H1 (cell line): Measurements from ENCODE around the gene SRCIN1. TPM values are rescaled to one million over a fixed set of nuclear protein-coding genes. Genes with fewer than 3 reads are reported as not detected.

Experiments used
- CTCF ChIA-PET: fragments of 300-600 bp; sonication (Branson Sonifier 250); formaldehyde crosslinking; loops from one replicate; lab custom pipeline; 2021; ENCODE audit not compliant: partially characterized antibody; lab: Charles Lee
- POLR2A ChIA-PET: fragments of 300-600 bp; sonication (Branson Sonifier 250); formaldehyde crosslinking; loops from one replicate; lab custom pipeline; 2021; ENCODE audit warnings: inconsistent platforms; ENCODE audit not compliant: partially characterized antibody; lab: Charles Lee
- DNase-seq, 2 experiments: peaks; one replicate each; pipeline versions ENCODE4 v3.0.0 to v3.0.0-alpha.2; 2010 to 2022; ENCODE audit warnings: low spot score in 2 of 2, low read depth in 1 of 2, mixed read lengths in 1 of 2
- FAIRE-seq: peaks from 2 replicates; lab custom pipeline; 2011; peaks lifted over from hg19 to GRCh38; lab: Jason Lieb, UNC
- H2AFZ ChIP-seq: 2 replicates; pipeline ENCODE4 v1.8.1; 2012; ENCODE audit warnings: low read length, inconsistent platforms
- H2AK5ac ChIP-seq: 2 replicates; pipeline ENCODE4 v1.6.1; 2013; ENCODE audit warnings: low read depth, low read length
- H2BK120ac ChIP-seq: replicated peaks from 2 replicates; pipeline ENCODE3; 2013; ENCODE audit warnings: low read depth, low read length, inconsistent platforms
- H2BK12ac ChIP-seq: 2 replicates; pipeline ENCODE4 v1.6.1; 2013; ENCODE audit warnings: low read depth, low read length
- H2BK15ac ChIP-seq: 2 replicates; pipeline ENCODE4 v1.6.1; 2013; ENCODE audit warnings: low read length
- H2BK20ac ChIP-seq: 2 replicates; pipeline ENCODE4 v1.6.1; 2013; ENCODE audit warnings: low read length
- H2BK5ac ChIP-seq: 2 replicates; pipeline ENCODE4 v1.6.1; 2013; ENCODE audit warnings: low read depth, low read length
- H3K14ac ChIP-seq: 2 replicates; pipeline ENCODE4 v1.6.1; 2013; ENCODE audit warnings: inconsistent platforms; ENCODE audit not compliant: insufficient read length
- H3K18ac ChIP-seq: 2 replicates; pipeline ENCODE4 v1.6.1; 2013; ENCODE audit warnings: low read length; ENCODE audit errors: extremely low read depth
- H3K23ac ChIP-seq: 2 replicates; pipeline ENCODE4 v1.6.1; 2013; ENCODE audit warnings: inconsistent platforms; ENCODE audit not compliant: insufficient read length
- H3K23me2 ChIP-seq: 2 replicates; pipeline ENCODE4 v1.6.1; 2013; ENCODE audit warnings: low read depth, low read length
- H3K27ac ChIP-seq: 2 replicates; pipeline ENCODE4 v1.6.1; 2011; ENCODE audit warnings: low read depth, low read length, inconsistent platforms
- H3K27me3 ChIP-seq, 4 experiments: replicated peaks in 1 of 4; 1 replicate in 1 of 4; 2 replicates in 3 of 4; pipeline versions ENCODE4 v1.6.1 to v1.8.1; 2011 to 2013; ENCODE audit warnings: low read length in 3 of 4, mild to moderate bottlenecking in 3 of 4, inconsistent platforms in 2 of 4, mixed read lengths in 2 of 4, moderate library complexity in 1 of 4; ENCODE audit not compliant: control insufficient read depth in 3 of 4, insufficient read depth in 3 of 4; ENCODE audit errors: extremely low read depth in 1 of 4
- H3K36me3 ChIP-seq, 4 experiments: 2 replicates each; pipeline versions ENCODE4 v1.6.1 to v1.8.1; 2011 to 2013; ENCODE audit warnings: mild to moderate bottlenecking in 4 of 4, low read length in 3 of 4, moderate library complexity in 2 of 4, control low read depth in 1 of 4, inconsistent platforms in 1 of 4; ENCODE audit not compliant: insufficient read depth in 4 of 4, control insufficient read depth in 2 of 4
- H3K4ac ChIP-seq: replicated peaks from 2 replicates; pipeline ENCODE3; 2013; ENCODE audit warnings: low read length, low read depth, mixed read lengths, inconsistent platforms; ENCODE audit not compliant: insufficient read length
- H3K4me1 ChIP-seq, 4 experiments: replicated peaks in 1 of 4; 1 replicate in 1 of 4; 2 replicates in 3 of 4; pipeline versions ENCODE4 v1.6.1 to v1.8.1; 2011 to 2013; ENCODE audit warnings: low read length in 3 of 4, inconsistent platforms in 2 of 4, mixed read lengths in 1 of 4; ENCODE audit not compliant: insufficient read depth in 4 of 4, control insufficient read depth in 3 of 4
- H3K4me2 ChIP-seq, 2 experiments: 2 replicates each; pipeline versions ENCODE4 v1.6.1 to v1.8.1; 2011 to 2013; ENCODE audit warnings: low read depth in 2 of 2, low read length in 2 of 2, control low read depth in 1 of 2, inconsistent platforms in 1 of 2, mild to moderate bottlenecking in 1 of 2; ENCODE audit not compliant: insufficient read depth in 1 of 2
- H3K4me3 ChIP-seq, 4 experiments: fragments of 200-600, 300-600 bp in 1 of 4; sonication (generic), shearing (Covaris generic), sonication (Bioruptor Twin) in 1 of 4; 2 replicates each; pipeline versions ENCODE4 v1.5.1 to v1.8.1; 2011 to 2016; ENCODE audit warnings: low read length in 4 of 4, low read depth in 3 of 4, control low read depth in 2 of 4, inconsistent platforms in 2 of 4, mild to moderate bottlenecking in 2 of 4, mixed read lengths in 1 of 4, moderate library complexity in 1 of 4; ENCODE audit not compliant: insufficient read depth in 2 of 4; ENCODE audit errors: extremely low read depth in 1 of 4
- H3K56ac ChIP-seq: replicated peaks from 2 replicates; pipeline ENCODE3; 2013; ENCODE audit warnings: low read depth, mild to moderate bottlenecking, mixed read lengths, low read length, inconsistent platforms; ENCODE audit not compliant: insufficient read length
- H3K79me1 ChIP-seq: 2 replicates; pipeline ENCODE4 v1.6.1; 2013; ENCODE audit warnings: low read depth, low read length, control low read depth
- H3K79me2 ChIP-seq, 2 experiments: 2 replicates each; pipeline versions ENCODE4 v1.6.1 to v1.8.1; 2012 to 2013; ENCODE audit warnings: low read length in 2 of 2, mild to moderate bottlenecking in 2 of 2, inconsistent platforms in 1 of 2; ENCODE audit not compliant: insufficient read depth in 2 of 2, control insufficient read depth in 1 of 2
- H3K9ac ChIP-seq, 4 experiments: replicated peaks in 1 of 4; 1 replicate in 1 of 4; 2 replicates in 3 of 4; pipeline versions ENCODE4 v1.6.1 to v1.8.1; 2011 to 2013; ENCODE audit warnings: low read depth in 3 of 4, low read length in 3 of 4, control low read depth in 2 of 4, mild to moderate bottlenecking in 2 of 4, moderate library complexity in 2 of 4, inconsistent platforms in 1 of 4; ENCODE audit errors: extremely low read depth in 1 of 4
- H3K9me3 ChIP-seq, 2 experiments: 2 replicates each; pipeline versions ENCODE4 v1.6.1 to v1.8.1; 2012 to 2013; ENCODE audit warnings: mild to moderate bottlenecking in 2 of 2, moderate library complexity in 2 of 2, control low read depth in 1 of 2, inconsistent platforms in 1 of 2, low read depth in 1 of 2, low read length in 1 of 2, mixed read lengths in 1 of 2; ENCODE audit not compliant: insufficient read depth in 2 of 2
- H4K20me1 ChIP-seq, 2 experiments: replicated peaks in 1 of 2; 2 replicates each; pipeline versions ENCODE3 to v1.8.1; 2011 to 2013; ENCODE audit warnings: inconsistent platforms in 2 of 2, low read length in 2 of 2, mild to moderate bottlenecking in 1 of 2; ENCODE audit not compliant: insufficient read depth in 2 of 2, control insufficient read depth in 1 of 2
- H4K5ac ChIP-seq: 2 replicates; pipeline ENCODE4 v1.6.1; 2013; ENCODE audit warnings: low read length, low read depth, mixed read lengths, inconsistent platforms; ENCODE audit not compliant: insufficient read length
- H4K8ac ChIP-seq: 2 replicates; pipeline ENCODE4 v1.8.0; 2013; ENCODE audit warnings: mild to moderate bottlenecking, moderate library complexity, low read length, inconsistent platforms; ENCODE audit not compliant: insufficient read depth; ENCODE audit errors: extremely low read depth
- H4K91ac ChIP-seq: replicated peaks from 2 replicates; pipeline ENCODE3; 2013; ENCODE audit warnings: low read length, mixed read lengths, inconsistent platforms; ENCODE audit not compliant: insufficient read length
- BRCA1 ChIP-seq: IDR thresholded peaks from 2 replicates; pipeline ENCODE4 v1.6.1; 2012; ENCODE audit warnings: low read depth, low read length, improper control_type of control experiment
- CEBPB ChIP-seq: IDR thresholded peaks from 2 replicates; pipeline ENCODE4 v1.6.1; 2012; ENCODE audit warnings: low read depth, low read length
- CTBP2 ChIP-seq: IDR thresholded peaks from 2 replicates; pipeline ENCODE4 v1.7.0; 2011; ENCODE audit warnings: borderline replicate concordance, mild to moderate bottlenecking, moderate library complexity, mixed read lengths, low read length; ENCODE audit not compliant: insufficient read depth, insufficient read length
- JUN ChIP-seq: IDR thresholded peaks from 2 replicates; pipeline ENCODE4 v1.6.1; 2011; ENCODE audit warnings: low read depth, mild to moderate bottlenecking, improper control_type of control experiment, low read length
- KDM1A ChIP-seq: fragments of 200-600, 300-600 bp; sonication (generic); IDR thresholded peaks from 2 replicates; pipeline ENCODE4 v1.7.1; 2016; ENCODE audit warnings: mild to moderate bottlenecking, low read length, borderline replicate concordance
- NRF1 ChIP-seq: IDR thresholded peaks from 2 replicates; pipeline ENCODE4 v1.6.1; 2011; ENCODE audit warnings: mild to moderate bottlenecking, low read depth, low read length, improper control_type of control experiment
- PHF8 ChIP-seq: fragments of 200-600 bp; sonication (generic); conservative IDR thresholded peaks from 2 replicates; pipeline ENCODE4 v1.7.1; 2012; ENCODE audit warnings: low read depth, mild to moderate bottlenecking, inconsistent platforms, low read length, moderate library complexity
- POLR2A ChIP-seq, 2 experiments: IDR thresholded peaks; 1 replicate in 1 of 2; 2 replicates in 1 of 2; pipeline ENCODE4 v1.6.1; 2011; ENCODE audit warnings: low read depth in 2 of 2, low read length in 2 of 2, mild to moderate bottlenecking in 2 of 2; ENCODE audit errors: control extremely low read depth in 1 of 2
- RAD21 ChIP-seq, 2 experiments: IDR thresholded peaks in 1 of 2; conservative IDR thresholded peaks in 1 of 2; 2 replicates each; pipeline ENCODE4 v1.6.1; 2011; ENCODE audit warnings: low read depth in 2 of 2, low read length in 2 of 2, improper control_type of control experiment in 1 of 2, inconsistent platforms in 1 of 2, mild to moderate bottlenecking in 1 of 2, moderate library complexity in 1 of 2
- SP2 ChIP-seq: IDR thresholded peaks from 2 replicates; pipeline ENCODE4 v1.6.1; 2012; ENCODE audit warnings: mild to moderate bottlenecking, low read length, inconsistent platforms
- TBP ChIP-seq: IDR thresholded peaks from 2 replicates; pipeline ENCODE4 v1.6.1; 2011; ENCODE audit warnings: low read depth, low read length, improper control_type of control experiment
- WGBS, 2 experiments: shearing (Covaris generic) in 1 of 2; methylation state at CpG; one replicate each; pipeline versions ENCODE4 v1.1.6 to v1.1.7; 2013 to 2015; ENCODE audit warnings: low lambda C conversion rate in 2 of 2, mixed read lengths in 2 of 2, inconsistent platforms in 1 of 2, low coverage in 1 of 2, missing lambda C conversion rate in 1 of 2; ENCODE audit not compliant: insufficient replicate concordance in 2 of 2, insufficient coverage in 1 of 2, insufficient read length in 1 of 2; ENCODE audit errors: extremely low coverage in 1 of 2, missing lambda C conversion rate in 1 of 2; 5-methylcytosine and 5-hydroxymethylcytosine counted together
- polyA plus RNA-seq, 7 experiments: library from polyadenylated mRNA; depleted of rRNA in 3 of 7; stranded (reverse) in 5 of 7; unstranded in 2 of 7; fragments of >200 nt in 5 of 7; fragments of 200-250 nt in 2 of 7; gene quantifications; 1 replicate in 5 of 7; 2 replicates in 1 of 7; 4 replicates in 1 of 7; pipeline versions ENCODE4 v1.2.1 to v1.2.3, GENCODE V29; 2011 to 2013; ENCODE audit warnings: missing spikeins in 2 of 7, mixed read lengths in 2 of 7
- total RNA-seq: library from RNA; stranded (reverse); fragmentation: NEBNext Ultra II Directional; extraction: Animal tissue kit (Norgen Biotek cat#: 25700); gene quantifications from 2 replicates; pipeline ENCODE4 v1.2.1, GENCODE V29; 2021

The SRCIN1 gene
- total and polyA plus RNA-seq, 2 of the 8 experiments (the other 6 are each of a cell fraction or from before 2014, with no cell fraction given): 2.8 to 3.8 TPM

GRCh38 chr17:38619451-38619795, 13.7 kb upstream of the SRCIN1 start:
- no peak for DNase-seq
- H3K4me2 ChIP-seq: no peak overlapping the region
- TF ChIP-seq CEBPB (no peak), PHF8 (no peak), JUN (no peak), POLR2A (IDR thresholded peaks at IDR 0.05; ENCODE audit: control extremely low read depth in 1 of 2, low read depth in 2 of 2, low read length in 2 of 2) (no peak), CTBP2 (no peak), RAD21 (IDR thresholded peaks at IDR 0.05 in 1 of 2, conservative IDR thresholded peaks at IDR 0.05 in 1 of 2; ENCODE audit: low read depth in 2 of 2, low read length in 2 of 2) (no peak), SP2 (no peak), KDM1A (no peak), BRCA1 (no peak), NRF1 (no peak), TBP (no peak)

More at GRCh38 chr17:38619451-38619795, 13.7 kb upstream of the SRCIN1 start:
- Histone ChIP-seq H3K79me2 (no peaks in the 10 kb centered on the region), H3K56ac (no peak overlapping the region), H3K79me1 (no peaks in the 10 kb centered on the region), H2BK5ac (no peak overlapping the region), H3K9me3 (no peaks in the 10 kb centered on the region), H4K8ac (no peak overlapping the region), H4K91ac (no peak overlapping the region), H3K23me2 (no peaks in the 10 kb centered on the region), H4K5ac (no peak overlapping the region), H3K4me3 (no peak overlapping the region), H3K27me3 (no peaks in the 10 kb centered on the region), H3K18ac (no peak overlapping the region; the same call in 1 of the 2 replicates), H3K4ac (no peak overlapping the region), H4K20me1 (no peaks in the 10 kb centered on the region), H3K4me1 (peaks cover 3 to 9% (median 6%) of the 10 kb centered on the region in 4 experiments; a peak in 6 of 7 replicates), H2BK20ac (peak overlapping the region; percentile 55; the same call in 1 of the 2 replicates), H3K27ac (no peak overlapping the region), H3K23ac (no peak overlapping the region), H2BK120ac (no peak overlapping the region), H3K14ac (no peak overlapping the region), H3K9ac (no peak overlapping the region), H2BK15ac (0 out of 2 replicates have a peak overlapping the region, but pooled peaks have one; percentile 61), H2AK5ac (no peak overlapping the region), H3K36me3 (no peaks in the 10 kb centered on the region), H2BK12ac (peak overlapping the region; percentile 86; the same call in 1 of the 2 replicates), H2AFZ (peak overlapping the region; percentile 11; the same call in 1 of the 2 replicates)
- WGBS, 2 experiments: 93% methylated on average over 2 of the region's 2 CpGs; no CpG with 5 or more reads in 1 of the 2 experiments
- no peak for FAIRE-seq
- POLR2A ChIA-PET: interaction anchor here (4.4 kb wide), 1 partner anchor 17 kb away, joined by 19 read pairs; no protein-coding TSS in a partner anchor
- CTCF ChIA-PET: interaction anchor here (1.2 to 30.7 kb wide), 3 partner anchors 13 to 63 kb away, joined by 3 to 795 read pairs (median 4); partner anchors contain the start of genes EPOP and SRCIN1
